Measurements from ENCODE around the gene TRIM14.

The TRIM14 gene

GRCh38 chr9:98081477-98082219 is 37.4 kb downstream of the TRIM14 start:
- H2AFZ ChIP-seq (ENCODE audit: low read depth, low read length, severe bottlenecking): no peak overlapping the region
- TF ChIP-seq, protein P1, sequence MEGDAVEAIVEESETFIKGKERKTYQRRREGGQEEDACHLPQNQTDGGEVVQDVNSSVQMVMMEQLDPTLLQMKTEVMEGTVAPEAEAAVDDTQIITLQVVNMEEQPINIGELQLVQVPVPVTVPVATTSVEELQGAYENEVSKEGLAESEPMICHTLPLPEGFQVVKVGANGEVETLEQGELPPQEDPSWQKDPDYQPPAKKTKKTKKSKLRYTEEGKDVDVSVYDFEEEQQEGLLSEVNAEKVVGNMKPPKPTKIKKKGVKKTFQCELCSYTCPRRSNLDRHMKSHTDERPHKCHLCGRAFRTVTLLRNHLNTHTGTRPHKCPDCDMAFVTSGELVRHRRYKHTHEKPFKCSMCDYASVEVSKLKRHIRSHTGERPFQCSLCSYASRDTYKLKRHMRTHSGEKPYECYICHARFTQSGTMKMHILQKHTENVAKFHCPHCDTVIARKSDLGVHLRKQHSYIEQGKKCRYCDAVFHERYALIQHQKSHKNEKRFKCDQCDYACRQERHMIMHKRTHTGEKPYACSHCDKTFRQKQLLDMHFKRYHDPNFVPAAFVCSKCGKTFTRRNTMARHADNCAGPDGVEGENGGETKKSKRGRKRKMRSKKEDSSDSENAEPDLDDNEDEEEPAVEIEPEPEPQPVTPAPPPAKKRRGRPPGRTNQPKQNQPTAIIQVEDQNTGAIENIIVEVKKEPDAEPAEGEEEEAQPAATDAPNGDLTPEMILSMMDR (IDR thresholded peaks at IDR 0.05; ENCODE audit: insufficient read depth, low read length, poor library complexity, severe bottlenecking): no peak
- no peak for TF ChIP-seq EZH2phosphoT487 (conservative IDR thresholded peaks at IDR 0.05; ENCODE audit: low read length)
- no peaks in the 10 kb centered on the region for H4K20me1 ChIP-seq (ENCODE audit: low read depth, low read length)
- H3K9me3 ChIP-seq (ENCODE audit: insufficient read depth, low read length): no peaks in the 10 kb centered on the region
- no peaks in the 10 kb centered on the region for H3K79me2 ChIP-seq (ENCODE audit: insufficient read depth, low read length)
- no peaks in the 10 kb centered on the region for H3F3A ChIP-seq (ENCODE audit: insufficient read depth)
- H3K36me3 ChIP-seq (ENCODE audit: low read length): no peaks in the 10 kb centered on the region; the same call in 1 of the 2 replicates
- H3K4me2 ChIP-seq (ENCODE audit: low read depth, low read length, poor library complexity, severe bottlenecking): no peak overlapping the region
- H3K9me2 ChIP-seq (replicated peaks; ENCODE audit: insufficient read depth, low read length): no peaks in the 10 kb centered on the region
- no peak overlapping the region for H3K4me3 ChIP-seq (ENCODE audit: insufficient read depth, low read length, poor library complexity, severe bottlenecking)
- H3K27me3 ChIP-seq (ENCODE audit: low read length): no peaks in the 10 kb centered on the region
- H3K9ac ChIP-seq (ENCODE audit: low read length): no peak overlapping the region
- no peak overlapping the region for H3K27ac ChIP-seq (ENCODE audit: low read depth, low read length)

- H3K36me3 ChIP-seq (ENCODE audit: low read length): no peaks in the 10 kb centered on the region; the same call in 1 of the 2 replicates
- no peaks in the 10 kb centered on the region for H3K9me3 ChIP-seq (ENCODE audit: insufficient read depth, low read length)
- no peaks in the 10 kb centered on the region for H3K27me3 ChIP-seq (ENCODE audit: low read length)
- H3K27ac ChIP-seq (ENCODE audit: low read depth, low read length): no peak overlapping the region
- H3K9me2 ChIP-seq (replicated peaks; ENCODE audit: insufficient read depth, low read length): no peaks in the 10 kb centered on the region
- H2AFZ ChIP-seq (ENCODE audit: low read depth, low read length, severe bottlenecking): no peak overlapping the region
- no peak overlapping the region for H3K4me3 ChIP-seq (ENCODE audit: insufficient read depth, low read length, poor library complexity, severe bottlenecking)
- no peaks in the 10 kb centered on the region for H3F3A ChIP-seq (ENCODE audit: insufficient read depth)
- H3K79me2 ChIP-seq (ENCODE audit: insufficient read depth, low read length): no peaks in the 10 kb centered on the region
- no peak for TF ChIP-seq EZH2phosphoT487 (conservative IDR thresholded peaks at IDR 0.05; ENCODE audit: low read length)
- TF ChIP-seq, protein P1 (IDR thresholded peaks at IDR 0.05; ENCODE audit: insufficient read depth, low read length, poor library complexity, severe bottlenecking): no peak
- no peaks in the 10 kb centered on the region for H4K20me1 ChIP-seq (ENCODE audit: low read depth, low read length)
- no peak overlapping the region for H3K4me2 ChIP-seq (ENCODE audit: low read depth, low read length, poor library complexity, severe bottlenecking)
- no peak overlapping the region for H3K9ac ChIP-seq (ENCODE audit: low read length)
Observed at GRCh38 chr9:98080780-98081179, 38.2 kb downstream of the TRIM14 start.

GRCh38 chr9:98080326-98080725 is 38.7 kb downstream of the TRIM14 start:
- Histone ChIP-seq H3K9me2 (replicated peaks; ENCODE audit: insufficient read depth, low read length) (no peaks in the 10 kb centered on the region), H3K27me3 (ENCODE audit: low read length) (no peaks in the 10 kb centered on the region), H3K9ac (ENCODE audit: low read length) (no peak overlapping the region), H3K9me3 (ENCODE audit: insufficient read depth, low read length) (no peaks in the 10 kb centered on the region), H3K79me2 (ENCODE audit: insufficient read depth, low read length) (no peaks in the 10 kb centered on the region), H2AFZ (ENCODE audit: low read depth, low read length, severe bottlenecking) (no peak overlapping the region), H3K4me2 (ENCODE audit: low read depth, low read length, poor library complexity, severe bottlenecking) (no peak overlapping the region), H4K20me1 (ENCODE audit: low read depth, low read length) (no peaks in the 10 kb centered on the region), H3F3A (ENCODE audit: insufficient read depth) (no peaks in the 10 kb centered on the region), H3K27ac (ENCODE audit: low read depth, low read length) (no peak overlapping the region), H3K36me3 (ENCODE audit: low read length) (no peaks in the 10 kb centered on the region; the same call in 1 of the 2 replicates), H3K4me3 (ENCODE audit: insufficient read depth, low read length, poor library complexity, severe bottlenecking) (no peak overlapping the region)
- TF ChIP-seq EZH2phosphoT487 (conservative IDR thresholded peaks at IDR 0.05; ENCODE audit: low read length): no peak
- TF ChIP-seq, protein P1 (IDR thresholded peaks at IDR 0.05; ENCODE audit: insufficient read depth, low read length, poor library complexity, severe bottlenecking): no peak

All from SU-DHL-6 (cell line).